GM18868 (cell line): ENCODE data around the gene MMD.
"Not testable (repeated sequence)": the region's sequence is repeated elsewhere in the genome, so short reads cannot be mapped to it uniquely, and the experiment has no call there.

ENCODE experiments used
- ATAC-seq: cut with Tn5 transposase; IDR thresholded peaks from one replicate; pipeline ENCODE4 v1.9.1; 2021; ENCODE audit warnings: mild to moderate bottlenecking, moderate library complexity; ENCODE audit not compliant: unreplicated experiment

Gene MMD

DNA sequence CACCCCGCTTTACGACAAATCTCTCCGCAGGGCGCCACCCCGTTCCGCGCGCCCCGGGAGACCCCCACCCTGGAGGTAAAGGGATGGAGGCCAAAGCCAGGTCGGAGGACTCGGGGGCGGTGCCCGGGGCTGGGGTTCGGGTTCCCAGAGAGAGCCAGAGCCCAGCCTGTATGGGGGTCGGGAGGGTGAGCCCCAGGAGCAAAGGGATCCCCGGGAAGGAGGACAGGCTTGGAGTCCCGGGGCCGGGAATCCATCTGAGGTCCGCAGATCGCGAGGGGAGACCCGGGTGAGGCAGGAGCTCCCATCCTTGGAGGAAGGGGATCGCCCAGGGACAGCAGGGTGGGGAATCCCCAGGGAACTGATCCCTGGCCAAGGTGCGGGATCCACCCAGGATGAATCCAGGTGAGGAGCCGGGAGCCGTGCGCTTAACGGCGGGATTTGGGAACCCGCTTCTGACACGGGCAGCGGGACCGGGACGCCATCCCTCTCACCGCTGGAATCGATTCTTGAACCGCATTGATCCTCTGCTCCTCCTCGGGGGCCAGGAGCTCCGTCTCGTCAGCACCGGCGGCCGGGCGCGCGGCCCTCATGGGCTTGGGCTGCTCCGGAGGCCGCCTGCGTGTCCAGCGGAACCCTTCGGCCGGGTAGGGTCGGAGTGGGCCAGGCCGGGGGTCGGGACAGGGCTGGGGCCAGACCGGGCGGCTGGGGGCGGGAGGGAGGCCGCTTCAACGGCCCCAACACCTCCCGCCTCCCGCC is at the start of gene MMD:
Gene MMD (minus strand): TSS at position 657 of the 756 bp plus-strand sequence. CDS start 140 bp downstream, at position 517.
- peak; percentile 17 for ATAC-seq

- peak; percentile 35 for ATAC-seq
These were observed 45.0 kb upstream of the MMD start for GRCh38 chr17:55466671-55467070.

- ATAC-seq: not testable (repeated sequence)
These were observed 44.1 kb upstream of the MMD start for GRCh38 chr17:55465771-55466170.

DNA sequence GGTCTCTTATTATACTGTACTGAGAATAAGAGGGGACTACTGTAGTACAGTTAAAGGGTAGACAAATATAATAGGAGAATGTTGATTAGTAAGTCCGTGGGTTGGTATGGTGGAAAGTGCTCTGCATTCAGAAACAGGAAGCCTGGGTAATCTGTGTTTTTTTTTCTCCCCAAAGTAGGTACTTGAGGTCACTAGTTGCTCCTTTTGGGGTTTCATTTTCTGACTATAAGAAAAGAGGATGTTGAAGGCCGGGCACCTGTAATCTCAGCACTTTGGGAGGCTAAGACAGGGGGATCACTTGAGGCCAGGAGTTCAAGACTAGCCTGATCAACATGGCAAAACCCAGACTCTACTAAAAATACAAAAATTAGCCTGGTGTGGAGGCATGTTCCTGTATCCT is 42.0 kb upstream of the MMD start:
- peak; percentile 71 for ATAC-seq

GRCh38 chr17:55462711-55463110 is 41.1 kb upstream of the MMD start:
- no peak for ATAC-seq

GRCh38 chr17:55462234-55462633 is 40.6 kb upstream of the MMD start:
- no peak for ATAC-seq

GRCh38 chr17:55458978-55459377 is 37.3 kb upstream of the MMD start:
- peak; percentile 66 for ATAC-seq

DNA sequence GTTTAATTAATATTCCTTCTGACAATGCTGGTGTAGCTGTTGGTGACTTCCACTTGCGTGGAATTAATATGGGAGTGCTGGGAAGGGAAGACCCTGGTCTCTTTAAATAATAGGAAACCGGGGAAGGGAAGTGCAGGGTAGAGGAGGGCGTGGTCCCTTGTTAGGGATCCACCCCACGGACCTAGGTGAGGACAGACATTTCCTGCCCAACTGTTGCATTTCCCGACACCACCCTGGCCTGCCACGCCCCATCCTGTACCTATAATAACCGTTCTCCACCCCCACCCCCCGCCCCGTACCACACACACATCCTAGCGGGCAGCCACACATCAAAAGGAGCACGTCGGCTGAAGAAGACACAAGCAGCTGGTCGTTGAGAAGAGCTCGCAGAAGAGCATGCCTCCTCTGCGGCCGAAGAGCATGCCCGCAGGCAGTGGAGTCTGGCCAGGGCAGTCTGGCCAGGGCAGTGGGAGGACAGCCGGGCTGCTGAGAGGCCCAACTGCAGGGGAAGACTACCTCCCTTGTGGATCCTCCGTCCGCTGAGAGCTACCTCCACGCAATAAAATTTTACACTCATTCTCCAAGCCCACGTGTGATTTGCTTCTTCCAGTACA is 36.8 kb upstream of the MMD start:
- no peak for ATAC-seq

GRCh38 chr17:55456307-55457240 is 34.9 kb upstream of the MMD start:
- ATAC-seq: no peak

DNA sequence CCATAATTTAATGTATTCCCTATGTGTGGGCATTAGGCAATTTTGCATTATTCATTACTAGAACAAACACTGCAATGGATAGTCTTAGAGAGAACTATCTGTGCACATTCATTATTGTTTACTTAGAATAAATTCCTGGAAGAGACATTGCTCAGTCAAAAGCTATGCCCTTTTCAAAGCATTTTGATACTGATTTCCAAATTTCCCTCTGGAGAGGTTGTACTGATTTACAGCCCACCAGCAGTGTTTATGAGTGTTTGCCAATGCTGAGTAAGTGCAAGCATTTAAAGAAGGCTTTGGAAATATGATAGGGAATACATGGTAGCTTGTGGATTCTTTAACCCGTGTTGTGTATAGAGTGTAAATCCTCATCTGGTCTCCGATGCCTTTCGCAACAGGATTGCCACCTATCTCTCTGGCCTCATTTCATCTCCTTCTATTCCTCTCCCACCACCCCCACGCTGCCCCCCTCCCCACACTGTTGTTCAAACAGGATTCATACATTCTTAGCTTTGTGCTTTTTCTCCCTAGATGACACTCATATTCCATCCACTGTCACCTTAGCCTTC is 33.4 kb upstream of the MMD start:
- ATAC-seq: no peak

- no peak for ATAC-seq
These were observed 32.4 kb upstream of the MMD start for GRCh38 chr17:55453839-55454557.

DNA sequence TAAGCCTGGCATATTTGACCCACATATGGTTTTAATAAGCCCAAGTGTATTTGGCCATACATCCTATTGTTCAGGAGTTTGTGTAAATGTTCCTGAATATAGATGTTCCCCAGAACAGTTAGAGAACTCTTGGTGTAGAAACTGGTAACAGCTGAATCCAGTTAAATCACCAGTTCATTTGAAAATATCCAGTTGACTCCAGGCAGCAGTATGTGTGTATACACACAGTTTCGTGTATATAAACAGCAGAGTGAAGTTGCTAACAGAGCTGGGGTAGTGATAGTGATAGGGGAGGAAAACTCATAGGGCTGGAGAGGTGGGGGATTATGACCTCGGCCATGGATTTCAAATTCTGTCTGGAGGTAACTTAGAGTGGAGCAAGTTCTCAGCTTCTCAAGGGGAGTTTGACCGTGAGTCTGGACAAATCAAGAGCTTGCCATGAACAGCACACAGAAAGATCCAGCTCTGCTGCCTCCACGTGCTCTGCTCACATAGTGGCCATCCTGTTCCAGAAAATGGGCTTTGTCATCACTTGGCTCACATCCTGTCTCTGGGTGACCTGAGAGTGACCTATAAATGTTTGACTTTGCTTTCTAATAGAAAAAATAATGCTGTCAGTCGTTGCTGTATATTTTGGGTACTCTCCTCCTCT is 30.6 kb upstream of the MMD start:
- ATAC-seq: no peak

- no peak for ATAC-seq
These were observed 30.1 kb upstream of the MMD start for GRCh38 chr17:55451758-55452138.

DNA sequence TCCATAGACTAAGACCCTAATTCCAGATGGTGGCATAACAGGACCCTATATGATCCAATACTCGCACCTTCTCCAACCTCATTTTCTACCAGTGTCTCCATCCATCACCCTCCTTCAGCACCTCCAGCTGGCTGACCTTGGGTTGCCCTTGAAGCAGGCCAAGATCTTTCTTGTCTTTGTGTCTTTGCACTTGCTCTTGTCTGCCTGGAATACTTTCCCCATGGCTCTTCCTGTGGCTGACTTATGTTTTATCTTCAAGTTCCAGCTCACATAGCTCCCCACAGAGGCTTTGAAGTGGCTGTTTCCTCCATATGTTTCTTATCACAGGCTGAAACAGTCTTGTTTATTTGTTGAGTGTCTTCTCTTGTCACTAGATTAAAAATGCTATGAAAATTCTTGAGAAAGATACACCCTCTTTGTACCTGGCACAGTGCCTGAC is 29.6 kb upstream of the MMD start:
- ATAC-seq: no peak

GRCh38 chr17:55450232-55450825 is 28.7 kb upstream of the MMD start:
- ATAC-seq: no peak

DNA sequence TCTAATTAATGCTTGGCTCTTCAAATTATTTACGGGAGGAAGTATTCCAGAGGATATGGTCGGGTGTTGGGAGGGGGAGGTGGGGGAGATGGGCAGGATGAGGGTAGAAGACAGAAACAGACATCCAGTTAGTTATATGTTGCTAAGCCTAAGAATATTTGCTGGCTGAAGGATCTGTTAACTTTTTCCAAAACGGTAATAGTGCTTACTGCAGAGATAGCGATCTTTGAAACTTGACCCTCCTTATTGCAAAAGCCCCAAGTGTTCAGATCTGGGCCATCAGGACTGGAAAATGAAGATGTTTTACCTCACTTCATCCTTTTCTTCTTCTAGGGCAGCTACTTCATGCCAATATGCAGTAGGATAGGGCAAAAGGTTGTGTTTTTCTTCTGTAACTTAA is 27.0 kb upstream of the MMD start:
- no peak for ATAC-seq

- no peak for ATAC-seq
These were observed 25.1 kb upstream of the MMD start for GRCh38 chr17:55446581-55447205.

DNA sequence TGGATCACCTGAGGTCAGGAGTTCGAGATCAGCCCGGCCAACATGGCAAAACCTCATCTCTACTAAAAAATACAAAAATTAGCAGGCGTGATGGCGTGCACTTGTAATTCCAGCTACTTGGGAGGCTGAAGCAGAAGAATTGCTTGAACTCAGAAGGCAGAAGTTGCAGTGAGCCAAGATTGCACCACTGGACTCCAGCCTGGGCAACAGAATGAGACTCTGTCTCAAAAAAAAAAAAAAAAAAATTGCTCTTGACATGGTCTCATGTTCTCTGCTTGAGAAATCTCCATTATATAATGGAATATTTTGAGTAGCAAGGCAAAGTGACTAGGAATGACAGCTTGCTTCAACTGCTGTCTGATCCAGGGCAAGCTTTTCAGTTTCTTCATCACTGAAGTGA is 24.4 kb upstream of the MMD start:
- ATAC-seq: not testable (repeated sequence)
